K562 (cell line): Measurements from ENCODE around the gene MBD6. TPM values are rescaled to one million over a fixed set of nuclear protein-coding genes. Genes with fewer than 3 reads are reported as not detected.
A peak's percentile ranks its signal among the peaks of the same experiment; 100 is the strongest.

Source experiments
- BHLHE40 ChIP-seq: IDR thresholded peaks from 2 replicates; pipeline ENCODE4 v1.6.1; 2011; ENCODE audit warnings: low read length, improper control_type of control experiment
- CLOCK ChIP-seq: fragments of 250-450 bp; sonication (Bioruptor Pico); IDR thresholded peaks from 2 replicates; pipeline ENCODE4 v1.4.0; 2020; ENCODE audit warnings: mild to moderate bottlenecking, moderate library complexity, borderline replicate concordance
- EWSR1 ChIP-seq: fragments of 450-650 bp; IDR thresholded peaks from 2 replicates; pipeline ENCODE4 v1.6.1; 2018; ENCODE audit warnings: borderline replicate concordance, mild to moderate bottlenecking, low read depth, moderate library complexity; ENCODE audit not compliant: partially characterized antibody
- GATAD2B ChIP-seq: fragments of 450-650 bp; IDR thresholded peaks from 2 replicates; pipeline ENCODE4 v1.6.1; 2017; ENCODE audit warnings: mild to moderate bottlenecking, borderline replicate concordance
- HDAC1 ChIP-seq, 2 experiments: fragments of 450-650 bp; IDR thresholded peaks; 2 replicates each; pipeline ENCODE4 v1.6.1; 2016 to 2017; ENCODE audit warnings: inconsistent platforms in 1 of 2, mild to moderate bottlenecking in 1 of 2, moderate library complexity in 1 of 2
- LCOR ChIP-seq: sonication (generic); formaldehyde crosslinking; IDR thresholded peaks from 2 replicates; pipeline ENCODE4 v1.8.0; 2022; ENCODE audit warnings: mild to moderate bottlenecking, missing genetic modification reagents
- RUNX1 ChIP-seq: sonication (generic); IDR thresholded peaks from 2 replicates; pipeline ENCODE4 v1.6.1; 2016; ENCODE audit warnings: antibody characterized with exemption, low read depth
- ZKSCAN1 ChIP-seq: fragments of 150-350 bp; IDR thresholded peaks from 2 replicates; pipeline ENCODE4 v1.6.1; 2016; ENCODE audit warnings: low read depth, low read length
- ZNF717 ChIP-seq: fragments of 250-450 bp; sonication (Bioruptor Pico); IDR thresholded peaks from 2 replicates; pipeline ENCODE4 v1.5.0; 2021
- polyA plus RNA-seq, 8 experiments: library from polyadenylated mRNA; depleted of rRNA in 4 of 8; stranded (reverse) in 5 of 8; unstranded in 3 of 8; fragments of >200 nt; fragmentation: Nextera tagmentation in 2 of 8; fragmentation: Illumina TruSeq in 1 of 8; extraction: Ambion mirVana in 2 of 8; extraction: Trizol in 1 of 8; gene quantifications; 2 replicates each; pipeline versions ENCODE4 v1.2.1 to v1.2.3, GENCODE V29; 2011 to 2014; ENCODE audit warnings: inconsistent platforms in 1 of 8, missing spikeins in 1 of 8
- total RNA-seq, 7 experiments: library from RNA; depleted of rRNA in 6 of 7; stranded (reverse); fragments of >200 nt in 6 of 7; fragmentation: Illumina TruSeq in 2 of 7; extraction: Trizol in 2 of 7; gene quantifications; 2 replicates each; pipeline versions ENCODE4 v1.2.1 to v1.2.3, GENCODE V29; 2011 to 2021; ENCODE audit warnings: low replicate concordance in 1 of 7
- TF ChIP-seq, protein P1 (sequence below): fragments of 450-650 bp; IDR thresholded peaks from 2 replicates; pipeline ENCODE4 v1.6.1; 2018; ENCODE audit not compliant: partially characterized antibody
- TF ChIP-seq, protein P2 (sequence below): fragments of 200-800 bp; sonication (Bioruptor generic); IDR thresholded peaks from 2 replicates; pipeline ENCODE4 v1.6.1; 2017; ENCODE audit warnings: missing genetic modification characterization, missing compliant biosample characterization
- TF ChIP-seq, protein P3 (sequence below): sonication (generic); formaldehyde crosslinking; IDR thresholded peaks from 2 replicates; pipeline ENCODE4 v1.9.0; 2022; ENCODE audit warnings: mild to moderate bottlenecking, missing genetic modification reagents
- TF ChIP-seq, protein P4 (sequence below): fragments of 450-650 bp; conservative IDR thresholded peaks from 2 replicates; pipeline ENCODE4 v1.6.1; 2016; ENCODE audit warnings: missing genetic modification characterization, low read depth, mild to moderate bottlenecking, missing compliant biosample characterization, moderate library complexity
- TF ChIP-seq, protein P5 (sequence below): sonication (generic); formaldehyde crosslinking; IDR thresholded peaks from 2 replicates; pipeline ENCODE4 v1.8.0; 2022; ENCODE audit warnings: missing genetic modification reagents, mild to moderate bottlenecking, borderline replicate concordance

The MBD6 gene
- total and polyA plus RNA-seq, 9 of the 15 experiments (the other 6 are each of a cell fraction or from before 2014, with no cell fraction given) = 2.0 to 54.8 (median 3.8) TPM

DNA sequence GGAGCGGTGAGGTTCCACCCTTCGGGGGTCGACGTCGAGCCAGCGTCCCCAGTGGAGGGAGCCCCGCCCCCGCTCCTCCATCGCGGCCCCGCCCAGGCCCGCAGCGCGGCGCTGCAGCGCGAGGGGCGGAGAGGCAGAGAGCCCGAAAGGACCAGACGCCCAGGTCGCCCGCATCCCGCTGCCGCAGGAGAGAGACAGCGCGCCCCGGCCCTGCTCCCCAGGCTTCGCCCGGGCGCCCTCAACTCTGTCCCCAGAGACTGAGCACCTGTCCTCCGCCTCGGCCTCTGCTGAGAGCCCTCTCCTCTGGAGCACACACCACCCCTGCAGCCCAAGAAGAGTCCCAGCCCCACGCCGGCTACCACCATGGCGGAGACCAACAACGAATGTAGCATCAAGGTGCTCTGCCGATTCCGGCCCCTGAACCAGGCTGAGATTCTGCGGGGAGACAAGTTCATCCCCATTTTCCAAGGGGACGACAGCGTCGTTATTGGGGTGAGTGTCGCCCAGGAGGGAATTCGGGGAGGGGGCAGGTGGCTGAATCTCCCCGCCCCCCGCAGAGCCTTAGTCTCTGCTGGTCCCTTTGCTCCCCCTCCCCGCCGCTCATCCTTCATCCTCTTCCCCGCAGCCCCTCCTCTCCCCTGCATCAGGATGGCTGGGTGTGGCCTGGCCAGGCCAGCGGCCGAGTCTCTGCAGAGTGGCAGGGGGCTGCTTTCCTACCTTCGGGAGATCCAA lies 27.5 kb downstream of the MBD6 start, which contains the start of gene KIF5A (continued):
- TF ChIP-seq CLOCK (no peak), HDAC1 (IDR thresholded peaks at IDR 0.05) (0 out of 4 replicates have a peak, but pooled peaks of 1 of the 2 experiments have one; percentile 10), LCOR (CRISPR knock-in tag) (peak; percentile 52; the same call in 1 of the 2 replicates), GATAD2B (no peak), BHLHE40 (no peak), EWSR1 (no peak), ZKSCAN1 (no peak), RUNX1 (no peak), ZNF717 (CRISPR knock-in tag) (no peak)
- TF ChIP-seq, protein P1, sequence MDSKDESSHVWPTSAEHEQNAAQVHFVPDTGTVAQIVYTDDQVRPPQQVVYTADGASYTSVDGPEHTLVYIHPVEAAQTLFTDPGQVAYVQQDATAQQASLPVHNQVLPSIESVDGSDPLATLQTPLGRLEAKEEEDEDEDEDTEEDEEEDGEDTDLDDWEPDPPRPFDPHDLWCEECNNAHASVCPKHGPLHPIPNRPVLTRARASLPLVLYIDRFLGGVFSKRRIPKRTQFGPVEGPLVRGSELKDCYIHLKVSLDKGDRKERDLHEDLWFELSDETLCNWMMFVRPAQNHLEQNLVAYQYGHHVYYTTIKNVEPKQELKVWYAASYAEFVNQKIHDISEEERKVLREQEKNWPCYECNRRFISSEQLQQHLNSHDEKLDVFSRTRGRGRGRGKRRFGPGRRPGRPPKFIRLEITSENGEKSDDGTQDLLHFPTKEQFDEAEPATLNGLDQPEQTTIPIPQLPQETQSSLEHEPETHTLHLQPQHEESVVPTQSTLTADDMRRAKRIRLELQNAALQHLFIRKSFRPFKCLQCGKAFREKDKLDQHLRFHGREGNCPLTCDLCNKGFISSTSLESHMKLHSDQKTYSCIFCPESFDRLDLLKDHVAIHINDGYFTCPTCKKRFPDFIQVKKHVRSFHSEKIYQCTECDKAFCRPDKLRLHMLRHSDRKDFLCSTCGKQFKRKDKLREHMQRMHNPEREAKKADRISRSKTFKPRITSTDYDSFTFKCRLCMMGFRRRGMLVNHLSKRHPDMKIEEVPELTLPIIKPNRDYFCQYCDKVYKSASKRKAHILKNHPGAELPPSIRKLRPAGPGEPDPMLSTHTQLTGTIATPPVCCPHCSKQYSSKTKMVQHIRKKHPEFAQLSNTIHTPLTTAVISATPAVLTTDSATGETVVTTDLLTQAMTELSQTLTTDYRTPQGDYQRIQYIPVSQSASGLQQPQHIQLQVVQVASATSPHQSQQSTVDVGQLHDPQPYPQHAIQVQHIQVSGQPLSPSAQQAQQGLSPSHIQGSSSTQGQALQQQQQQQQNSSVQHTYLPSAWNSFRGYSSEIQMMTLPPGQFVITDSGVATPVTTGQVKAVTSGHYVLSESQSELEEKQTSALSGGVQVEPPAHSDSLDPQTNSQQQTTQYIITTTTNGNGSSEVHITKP = peak; percentile 17
- TF ChIP-seq, protein P2, sequence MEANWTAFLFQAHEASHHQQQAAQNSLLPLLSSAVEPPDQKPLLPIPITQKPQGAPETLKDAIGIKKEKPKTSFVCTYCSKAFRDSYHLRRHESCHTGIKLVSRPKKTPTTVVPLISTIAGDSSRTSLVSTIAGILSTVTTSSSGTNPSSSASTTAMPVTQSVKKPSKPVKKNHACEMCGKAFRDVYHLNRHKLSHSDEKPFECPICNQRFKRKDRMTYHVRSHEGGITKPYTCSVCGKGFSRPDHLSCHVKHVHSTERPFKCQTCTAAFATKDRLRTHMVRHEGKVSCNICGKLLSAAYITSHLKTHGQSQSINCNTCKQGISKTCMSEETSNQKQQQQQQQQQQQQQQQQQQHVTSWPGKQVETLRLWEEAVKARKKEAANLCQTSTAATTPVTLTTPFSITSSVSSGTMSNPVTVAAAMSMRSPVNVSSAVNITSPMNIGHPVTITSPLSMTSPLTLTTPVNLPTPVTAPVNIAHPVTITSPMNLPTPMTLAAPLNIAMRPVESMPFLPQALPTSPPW (CRISPR knock-in tag) = peak; percentile 77
- TF ChIP-seq, protein P3, sequence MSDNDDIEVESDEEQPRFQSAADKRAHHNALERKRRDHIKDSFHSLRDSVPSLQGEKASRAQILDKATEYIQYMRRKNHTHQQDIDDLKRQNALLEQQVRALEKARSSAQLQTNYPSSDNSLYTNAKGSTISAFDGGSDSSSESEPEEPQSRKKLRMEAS = peak; percentile 22; the same call in 1 of the 2 replicates
- TF ChIP-seq, protein P4, sequence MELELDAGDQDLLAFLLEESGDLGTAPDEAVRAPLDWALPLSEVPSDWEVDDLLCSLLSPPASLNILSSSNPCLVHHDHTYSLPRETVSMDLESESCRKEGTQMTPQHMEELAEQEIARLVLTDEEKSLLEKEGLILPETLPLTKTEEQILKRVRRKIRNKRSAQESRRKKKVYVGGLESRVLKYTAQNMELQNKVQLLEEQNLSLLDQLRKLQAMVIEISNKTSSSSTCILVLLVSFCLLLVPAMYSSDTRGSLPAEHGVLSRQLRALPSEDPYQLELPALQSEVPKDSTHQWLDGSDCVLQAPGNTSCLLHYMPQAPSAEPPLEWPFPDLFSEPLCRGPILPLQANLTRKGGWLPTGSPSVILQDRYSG = no peak
- TF ChIP-seq, protein P5, sequence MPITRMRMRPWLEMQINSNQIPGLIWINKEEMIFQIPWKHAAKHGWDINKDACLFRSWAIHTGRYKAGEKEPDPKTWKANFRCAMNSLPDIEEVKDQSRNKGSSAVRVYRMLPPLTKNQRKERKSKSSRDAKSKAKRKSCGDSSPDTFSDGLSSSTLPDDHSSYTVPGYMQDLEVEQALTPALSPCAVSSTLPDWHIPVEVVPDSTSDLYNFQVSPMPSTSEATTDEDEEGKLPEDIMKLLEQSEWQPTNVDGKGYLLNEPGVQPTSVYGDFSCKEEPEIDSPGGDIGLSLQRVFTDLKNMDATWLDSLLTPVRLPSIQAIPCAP (CRISPR knock-in tag) = no peak
